Thoracic aorta (tissue), 2 donors: ENCODE measurements around the gene HTATIP2. TPM values are rescaled to one million over a fixed set of nuclear protein-coding genes. Genes with fewer than 3 reads are reported as not detected.

Experiments
- ATAC-seq: fragments of 150-250 bp; one replicate; pipeline ENCODE4 v1.8.0; 2017; ENCODE audit warnings: low read depth; ENCODE audit not compliant: insufficient number of reproducible peaks, low FRiP score
- DNase-seq: peaks from one replicate; pipeline ENCODE4 v3.0.0-alpha.2; 2020; ENCODE audit warnings: low spot score
- H3K27ac ChIP-seq, 2 donors: fragments of 200-600 bp; sonication (generic); 1 replicate in 1 of 2; 2 replicates in 1 of 2; pipeline ENCODE4 v1.5.1; 2016; ENCODE audit warnings: mild to moderate bottlenecking in 2 of 2, moderate library complexity in 2 of 2
- H3K27me3 ChIP-seq: fragments of 200-600 bp; sonication (generic); replicated peaks from 2 replicates; pipeline ENCODE4 v1.6.0; 2016; ENCODE audit warnings: mild to moderate bottlenecking; ENCODE audit not compliant: insufficient read depth
- H3K36me3 ChIP-seq: fragments of 200-600 bp; sonication (generic); one replicate; pipeline ENCODE4 v1.5.1; 2016
- H3K4me1 ChIP-seq, 2 donors: fragments of 200-600 bp; sonication (generic); 1 replicate in 1 of 2; 2 replicates in 1 of 2; pipeline versions ENCODE4 v1.5.1 to v1.6.0; 2016; ENCODE audit warnings: low read depth in 2 of 2, mild to moderate bottlenecking in 1 of 2; ENCODE audit not compliant: control insufficient read depth in 1 of 2
- H3K4me3 ChIP-seq: fragments of 200-600 bp; sonication (generic); 2 replicates; pipeline ENCODE4 v1.5.1; 2016; ENCODE audit warnings: mild to moderate bottlenecking
- H3K9me3 ChIP-seq: fragments of 200-600 bp; sonication (generic); 2 replicates; pipeline ENCODE4 v1.5.1; 2016
- total RNA-seq, 2 donors: library from RNA; depleted of rRNA; stranded (reverse); fragments of >200 nt; gene quantifications; one replicate each; pipeline versions ENCODE4 v1.1.0 to v1.2.3, GENCODE V29; 2016
- TF ChIP-seq, protein P1 (sequence below): fragments of 200-600 bp; sonication (generic); IDR thresholded peaks from one replicate; pipeline ENCODE4 v1.5.1; 2019; ENCODE audit warnings: antibody characterized with exemption

HTATIP2 gene
- total RNA-seq, 2 donors from 2014 or later, result 29.0 to 29.9 TPM

GRCh38 chr11:20387261-20388095 lies 24.0 kb downstream of the HTATIP2 start, which contains the start of gene PRMT3:
Gene PRMT3 (plus strand): TSS chr11:20387716. CDS start chr11:20387747, 31 bp downstream.
- ATAC-seq (peak; percentile 87), DNase-seq (peak; percentile 72)
- Histone ChIP-seq H3K27ac (peak within 1 kb of the TSS; percentile 73 to 92), H3K36me3 (peaks cover 2% of the 10 kb centered on the region), H3K9me3 (no peaks in the 10 kb centered on the region), H3K4me1 (peaks cover 0 to 13% of the 10 kb centered on the region in 2 donors), H3K4me3 (peak within 1 kb of the TSS; percentile 79), H3K27me3 (no peaks in the 10 kb centered on the region)
- TF ChIP-seq, protein P1, sequence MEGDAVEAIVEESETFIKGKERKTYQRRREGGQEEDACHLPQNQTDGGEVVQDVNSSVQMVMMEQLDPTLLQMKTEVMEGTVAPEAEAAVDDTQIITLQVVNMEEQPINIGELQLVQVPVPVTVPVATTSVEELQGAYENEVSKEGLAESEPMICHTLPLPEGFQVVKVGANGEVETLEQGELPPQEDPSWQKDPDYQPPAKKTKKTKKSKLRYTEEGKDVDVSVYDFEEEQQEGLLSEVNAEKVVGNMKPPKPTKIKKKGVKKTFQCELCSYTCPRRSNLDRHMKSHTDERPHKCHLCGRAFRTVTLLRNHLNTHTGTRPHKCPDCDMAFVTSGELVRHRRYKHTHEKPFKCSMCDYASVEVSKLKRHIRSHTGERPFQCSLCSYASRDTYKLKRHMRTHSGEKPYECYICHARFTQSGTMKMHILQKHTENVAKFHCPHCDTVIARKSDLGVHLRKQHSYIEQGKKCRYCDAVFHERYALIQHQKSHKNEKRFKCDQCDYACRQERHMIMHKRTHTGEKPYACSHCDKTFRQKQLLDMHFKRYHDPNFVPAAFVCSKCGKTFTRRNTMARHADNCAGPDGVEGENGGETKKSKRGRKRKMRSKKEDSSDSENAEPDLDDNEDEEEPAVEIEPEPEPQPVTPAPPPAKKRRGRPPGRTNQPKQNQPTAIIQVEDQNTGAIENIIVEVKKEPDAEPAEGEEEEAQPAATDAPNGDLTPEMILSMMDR, result peak; percentile 41

DNA sequence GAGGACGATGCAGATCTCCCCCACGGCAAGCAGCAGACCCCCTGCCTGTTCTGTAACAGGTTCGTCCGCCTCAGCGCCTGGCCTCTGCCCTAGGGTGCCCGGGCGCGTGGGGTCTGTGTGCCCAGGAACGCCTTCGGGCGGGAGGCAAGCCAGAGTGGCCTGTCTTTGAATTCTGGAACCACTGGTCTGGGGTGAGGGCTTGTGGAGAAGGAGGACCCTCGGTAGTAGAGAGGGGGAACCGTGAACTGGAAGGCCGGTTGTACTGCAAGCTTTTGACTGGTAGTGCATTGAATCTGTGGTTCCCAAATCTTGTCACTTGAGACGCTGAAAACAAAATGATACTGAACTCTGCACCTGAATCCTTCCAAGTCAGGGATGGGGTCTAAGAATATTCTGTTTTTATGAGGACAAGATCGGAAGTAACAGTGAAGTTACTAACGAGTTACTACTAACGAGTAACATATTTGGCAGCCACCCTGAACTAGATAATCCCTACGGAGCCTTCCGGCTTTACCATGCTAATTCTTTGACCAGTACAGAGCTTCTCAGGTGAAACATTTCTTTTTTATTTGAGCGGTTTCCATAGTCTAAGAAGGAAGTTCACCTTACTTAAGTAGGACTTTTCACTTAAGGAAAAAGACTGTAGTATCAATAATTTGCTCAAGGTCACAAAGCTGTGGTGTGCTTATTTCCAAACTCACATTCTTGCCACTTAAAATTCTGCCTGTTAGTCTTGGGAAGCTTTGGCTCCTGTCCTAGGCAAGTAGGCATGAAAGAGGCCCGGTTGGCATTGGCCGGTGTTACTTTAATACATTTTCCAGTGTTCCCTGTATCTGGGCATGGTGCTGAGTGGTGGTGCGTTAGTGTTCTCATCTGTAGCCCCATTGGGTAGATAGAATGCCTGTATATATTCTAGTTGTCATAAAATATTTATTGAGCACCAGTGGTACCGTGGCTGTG lies 24.9 kb downstream of the HTATIP2 start:
- TF ChIP-seq, protein P1, result no peak
- DNase-seq (no peak), ATAC-seq (no peak)
- H3K4me1 ChIP-seq, result peaks cover 0 to 13% of the 10 kb centered on the region in 2 donors
- H3K4me3 ChIP-seq, result peak overlapping the region; percentile 79
- H3K27me3 ChIP-seq, result no peaks in the 10 kb centered on the region
- peak overlapping the region; percentile 73 to 92 for H3K27ac ChIP-seq
- H3K36me3 ChIP-seq, result no peaks in the 10 kb centered on the region
- H3K9me3 ChIP-seq, result no peaks in the 10 kb centered on the region

- H3K36me3 ChIP-seq, result peaks cover 10% of the 10 kb centered on the region
- no peak for ATAC-seq
- H3K4me1 ChIP-seq, result no peaks in the 10 kb centered on the region
- no peak for DNase-seq
- no peak overlapping the region for H3K4me3 ChIP-seq
- TF ChIP-seq, protein P1, result no peak
- H3K9me3 ChIP-seq, result no peaks in the 10 kb centered on the region
- no peak overlapping the region for H3K27ac ChIP-seq
- H3K27me3 ChIP-seq, result no peaks in the 10 kb centered on the region
Observed at GRCh38 chr11:20397281-20397680, 33.8 kb downstream of the HTATIP2 start.

- H3K4me3 ChIP-seq, result no peak overlapping the region
- H3K27me3 ChIP-seq, result no peaks in the 10 kb centered on the region
- DNase-seq (no peak), ATAC-seq (no peak)
- no peaks in the 10 kb centered on the region for H3K4me1 ChIP-seq
- peaks cover 10% of the 10 kb centered on the region for H3K36me3 ChIP-seq
- TF ChIP-seq, protein P1, result no peak
- no peak overlapping the region for H3K27ac ChIP-seq
- H3K9me3 ChIP-seq, result no peaks in the 10 kb centered on the region
Observed at GRCh38 chr11:20399498-20399897, 36.0 kb downstream of the HTATIP2 start.

GRCh38 chr11:20403059-20403458 lies 39.5 kb downstream of the HTATIP2 start:
- DNase-seq, result no peak
- TF ChIP-seq, protein P1, result no peak
- H3K27ac ChIP-seq, result no peak overlapping the region
- H3K9me3 ChIP-seq, result no peaks in the 10 kb centered on the region
- no peaks in the 10 kb centered on the region for H3K4me1 ChIP-seq
- H3K27me3 ChIP-seq, result no peaks in the 10 kb centered on the region
- no peak overlapping the region for H3K4me3 ChIP-seq
- no peaks in the 10 kb centered on the region for H3K36me3 ChIP-seq
- no peak for ATAC-seq
